Measurements from ENCODE around the gene NPC1. TPM values are rescaled to one million over a fixed set of nuclear protein-coding genes. Genes with fewer than 3 reads are reported as not detected.

Gene NPC1
- 44.8 TPM for total RNA-seq (ENCODE audit: unreplicated experiment)
- long read RNA-seq, full-length matches to known transcripts = 1 of 5 reads
- long read RNA-seq, partial matches to known transcripts = 1 of 5 reads
- long read RNA-seq, other reads (novel, unspliced or antisense) = 3 of 5 reads

- H3K27ac Mint-ChIP-seq (ENCODE audit: unreplicated experiment) = peak within 1 kb of the TSS; percentile 91
- no peaks in the 10 kb centered on the region for H3K36me3 Mint-ChIP-seq (ENCODE audit: unreplicated experiment)
- peak within 1 kb of the TSS; percentile 94 for H3K4me3 Mint-ChIP-seq (ENCODE audit: unreplicated experiment)
- peaks cover 7% of the 10 kb centered on the region for H3K9me3 Mint-ChIP-seq (ENCODE audit: unreplicated experiment)
- TF ChIP-seq CTCF (IDR thresholded peaks at IDR 0.05; ENCODE audit: partially characterized antibody, unreplicated experiment) = peak; percentile 96
- peaks cover 7% of the 10 kb centered on the region for H3K4me1 Mint-ChIP-seq (ENCODE audit: low read depth, unreplicated experiment)
- peaks cover 4% of the 10 kb centered on the region for H3K27me3 Mint-ChIP-seq (ENCODE audit: unreplicated experiment)
- DNase-seq = peak; percentile 93
These were observed at the start of gene NPC1 for GRCh38 chr18:23586249-23587196. Gene NPC1 (minus strand): TSS chr18:23586506. CDS start chr18:23586343, 163 bp downstream.

- no peaks in the 10 kb centered on the region for H3K4me1 Mint-ChIP-seq (ENCODE audit: low read depth, unreplicated experiment)
- H3K27me3 Mint-ChIP-seq (ENCODE audit: unreplicated experiment) = peaks cover 2% of the 10 kb centered on the region
These were observed 49.7 kb upstream of the NPC1 start for GRCh38 chr18:23636071-23636399.

GRCh38 chr18:23635283-23636070, 49.2 kb upstream of the NPC1 start:
- Mint-ChIP-seq H3K27ac (ENCODE audit: unreplicated experiment) (no peak overlapping the region), H3K36me3 (ENCODE audit: unreplicated experiment) (no peaks in the 10 kb centered on the region), H3K9me3 (ENCODE audit: unreplicated experiment) (no peaks in the 10 kb centered on the region), H3K4me1 (ENCODE audit: low read depth, unreplicated experiment) (no peaks in the 10 kb centered on the region), H3K27me3 (ENCODE audit: unreplicated experiment) (peaks cover 2% of the 10 kb centered on the region), H3K4me3 (ENCODE audit: unreplicated experiment) (no peak overlapping the region)
- no peak for TF ChIP-seq CTCF (IDR thresholded peaks at IDR 0.05; ENCODE audit: partially characterized antibody, unreplicated experiment)
- no peak for DNase-seq

More at GRCh38 chr18:23636071-23636399, 49.7 kb upstream of the NPC1 start:
- DNase-seq = no peak
- no peaks in the 10 kb centered on the region for H3K36me3 Mint-ChIP-seq (ENCODE audit: unreplicated experiment)
- TF ChIP-seq CTCF (IDR thresholded peaks at IDR 0.05; ENCODE audit: partially characterized antibody, unreplicated experiment) = no peak
- no peak overlapping the region for H3K4me3 Mint-ChIP-seq (ENCODE audit: unreplicated experiment)
- H3K27ac Mint-ChIP-seq (ENCODE audit: unreplicated experiment) = no peak overlapping the region
- H3K9me3 Mint-ChIP-seq (ENCODE audit: unreplicated experiment) = no peaks in the 10 kb centered on the region

GRCh38 chr18:23634692-23635091, 48.4 kb upstream of the NPC1 start:
- Mint-ChIP-seq H3K27me3 (ENCODE audit: unreplicated experiment) (peaks cover 1% of the 10 kb centered on the region), H3K27ac (ENCODE audit: unreplicated experiment) (no peak overlapping the region), H3K4me1 (ENCODE audit: low read depth, unreplicated experiment) (no peaks in the 10 kb centered on the region), H3K36me3 (ENCODE audit: unreplicated experiment) (no peaks in the 10 kb centered on the region), H3K4me3 (ENCODE audit: unreplicated experiment) (no peak overlapping the region), H3K9me3 (ENCODE audit: unreplicated experiment) (no peaks in the 10 kb centered on the region)
- no peak for DNase-seq
- TF ChIP-seq CTCF (IDR thresholded peaks at IDR 0.05; ENCODE audit: partially characterized antibody, unreplicated experiment) = no peak

Data from glutamatergic neuron (in vitro differentiated cells).